ENCODE results near the gene CRKL. TPM values are rescaled to one million over a fixed set of nuclear protein-coding genes. Genes with fewer than 3 reads are reported as not detected.
"Not testable (repeated sequence)": the region's sequence is repeated elsewhere in the genome, so short reads cannot be mapped to it uniquely, and the experiment has no call there.

The CRKL gene
- total RNA-seq, 1 donor from 2014 or later = 42.0 TPM

DNA sequence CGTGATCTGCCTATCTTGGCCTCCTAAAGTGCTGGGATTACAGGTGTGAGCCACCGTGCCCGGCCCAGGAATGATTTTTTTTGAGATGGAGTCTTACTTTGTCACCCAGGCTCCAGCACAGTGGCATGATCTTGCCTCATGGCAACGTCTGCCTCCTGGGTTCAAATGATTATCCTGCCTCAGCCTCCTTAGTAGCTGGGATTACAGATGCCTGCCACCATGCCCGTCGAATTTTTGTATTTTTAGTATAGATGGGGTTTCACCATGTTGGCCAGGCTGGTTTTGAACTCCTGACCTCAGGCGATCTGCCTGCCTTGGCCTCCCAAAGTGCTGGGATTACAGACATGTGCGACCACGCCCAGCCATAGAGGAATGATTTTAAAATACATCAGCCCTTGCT lies 17.8 kb downstream of the CRKL start:
- not testable (repeated sequence) for DNase-seq

DNA sequence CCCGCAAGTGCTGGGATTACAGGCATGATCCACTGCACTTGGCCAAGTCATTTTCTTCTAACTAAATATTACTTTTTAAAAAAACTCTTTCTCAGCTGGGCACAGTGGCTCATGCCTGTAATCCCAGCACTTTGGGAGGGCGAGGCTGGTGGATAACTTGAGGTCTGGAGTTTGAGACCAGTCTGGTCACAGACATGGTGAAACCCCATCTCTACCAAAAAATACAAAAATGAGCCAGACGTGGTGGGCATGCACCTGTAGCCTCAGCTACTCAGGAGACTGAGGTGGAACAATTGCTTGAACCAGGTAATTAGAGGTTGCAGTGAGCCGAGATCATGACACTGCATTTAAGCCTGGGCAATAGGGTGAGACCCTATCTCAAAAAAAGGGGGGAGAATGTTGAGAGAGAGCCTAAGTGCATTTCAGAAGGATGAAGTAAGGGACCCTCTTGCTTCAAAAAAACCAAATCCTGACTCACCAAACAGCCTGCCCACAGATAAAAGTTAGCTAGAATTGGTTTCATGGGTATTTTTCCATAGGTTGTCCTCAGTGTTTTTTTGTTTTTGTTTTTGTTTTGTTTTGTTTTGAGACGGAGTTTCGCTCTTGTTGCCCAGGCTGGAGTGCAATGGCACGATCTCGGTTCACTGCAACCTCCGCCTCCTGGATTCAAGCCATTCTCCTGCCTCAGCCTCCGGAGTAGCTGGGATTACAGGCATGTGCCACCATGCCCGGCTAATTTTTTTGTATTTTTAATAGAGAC lies 18.8 kb downstream of the CRKL start:
- DNase-seq = not testable (repeated sequence)

DNA sequence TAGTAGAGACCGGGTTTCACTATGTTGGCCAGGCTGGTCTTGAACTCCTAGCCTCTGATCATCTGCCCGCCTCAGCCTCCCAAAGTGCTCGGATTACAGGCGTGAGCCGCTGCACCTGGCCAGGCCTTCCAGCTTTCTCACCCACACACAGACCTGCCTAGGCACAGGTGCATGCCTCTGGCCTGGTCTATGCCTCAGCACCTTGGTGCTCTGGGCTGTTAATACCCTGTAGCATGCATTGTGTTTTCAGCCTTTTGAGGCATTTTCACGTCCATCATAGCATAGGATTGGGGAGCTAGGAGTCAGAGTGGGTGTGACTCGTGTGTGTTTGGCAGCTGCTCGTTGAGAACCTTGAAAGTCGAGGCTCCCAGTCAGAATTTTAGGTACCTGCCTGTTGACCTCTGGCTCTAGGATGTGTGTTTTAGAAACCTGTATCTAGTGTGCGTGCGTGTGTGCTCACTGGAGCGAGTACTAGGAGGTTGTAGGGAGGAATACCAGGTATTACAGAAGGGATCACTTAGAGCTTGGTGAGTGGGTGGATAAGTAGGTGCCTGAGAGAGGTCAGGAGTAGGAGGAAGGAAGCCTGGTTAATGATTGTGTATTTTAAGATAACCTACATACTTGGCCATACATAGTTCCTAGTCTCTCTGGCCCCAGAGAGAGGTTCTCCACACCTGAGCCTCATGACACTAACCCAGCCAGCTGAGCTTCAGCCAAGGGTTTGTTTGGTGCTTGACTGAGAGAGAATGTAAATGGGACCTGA lies 20.0 kb downstream of the CRKL start:
- DNase-seq = no peak

DNA sequence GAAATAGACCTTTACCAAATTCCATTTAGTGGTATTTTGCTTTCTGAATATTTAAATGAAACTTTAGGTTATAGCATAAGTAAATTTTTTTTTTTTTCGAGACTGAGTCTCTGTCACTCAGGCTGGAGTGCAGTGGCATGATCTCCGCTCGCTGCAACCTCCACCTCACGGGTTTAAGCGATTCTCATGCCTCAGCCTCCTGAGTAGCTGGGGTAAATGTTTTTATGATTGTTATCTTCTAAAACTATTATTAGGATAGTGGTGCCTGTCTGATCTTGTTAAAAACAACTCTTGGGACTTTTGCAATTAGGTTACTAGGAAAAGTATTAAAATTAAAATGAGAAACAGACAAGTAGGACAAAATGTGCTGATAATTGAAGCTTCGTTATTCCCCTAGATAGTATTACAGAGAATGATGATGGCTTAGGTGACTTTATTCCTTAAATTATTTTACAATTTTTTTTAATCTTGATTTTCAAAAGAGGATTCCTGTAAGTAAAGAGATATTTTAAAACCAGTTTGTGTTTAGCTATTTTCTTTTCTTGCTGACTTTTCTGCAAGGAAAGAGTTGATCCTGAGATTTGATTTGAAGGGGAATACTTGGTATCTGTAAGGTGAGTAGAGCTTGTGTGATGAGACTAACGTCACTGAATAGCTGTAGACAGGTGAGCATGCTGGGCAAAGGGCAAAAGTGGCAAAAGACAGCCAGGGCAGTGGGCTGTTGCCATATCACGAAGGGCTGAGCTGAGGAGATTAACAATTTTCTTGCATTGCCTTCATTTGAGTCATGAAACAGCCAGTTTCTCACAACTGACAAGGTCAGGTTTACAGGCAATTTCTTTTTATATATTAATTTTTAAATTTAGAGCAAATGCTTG lies 20.8 kb downstream of the CRKL start:
- DNase-seq = no peak

DNA sequence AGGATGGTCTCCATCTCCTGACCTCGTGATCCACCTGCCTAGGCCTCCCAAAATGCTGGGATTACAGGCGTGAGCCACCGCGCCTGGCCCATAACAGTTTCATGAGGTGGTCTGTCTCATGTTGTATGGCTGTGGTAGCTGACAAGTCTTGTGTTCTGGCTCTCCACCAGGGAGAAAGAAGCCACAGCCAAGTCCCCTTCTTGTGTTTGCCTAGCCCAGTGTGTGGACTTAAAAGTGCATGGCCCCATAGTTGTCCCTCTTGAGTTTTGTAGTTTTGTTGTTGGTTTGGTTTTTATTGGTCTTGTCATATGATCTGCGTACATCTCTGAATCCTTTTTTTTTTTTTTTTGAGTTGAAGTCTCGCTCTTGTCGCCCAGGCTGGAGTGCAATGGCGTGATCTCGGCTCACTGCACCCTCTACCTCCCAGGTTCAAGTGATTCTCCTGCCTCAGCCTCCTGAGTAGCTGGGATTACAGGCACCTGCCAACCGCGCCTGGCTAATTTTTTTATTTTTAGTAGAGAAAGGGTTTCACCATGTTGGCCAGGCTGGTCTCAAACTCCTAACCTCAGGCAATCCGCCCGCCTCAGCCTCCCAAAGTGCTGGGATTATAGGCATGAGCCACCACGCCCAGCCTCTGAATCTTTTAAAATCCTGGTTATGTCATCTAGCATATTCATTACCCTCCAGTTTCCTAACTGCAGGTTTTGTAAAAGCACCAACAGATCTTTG lies 22.4 kb downstream of the CRKL start:
- not testable (repeated sequence) for DNase-seq

DNA sequence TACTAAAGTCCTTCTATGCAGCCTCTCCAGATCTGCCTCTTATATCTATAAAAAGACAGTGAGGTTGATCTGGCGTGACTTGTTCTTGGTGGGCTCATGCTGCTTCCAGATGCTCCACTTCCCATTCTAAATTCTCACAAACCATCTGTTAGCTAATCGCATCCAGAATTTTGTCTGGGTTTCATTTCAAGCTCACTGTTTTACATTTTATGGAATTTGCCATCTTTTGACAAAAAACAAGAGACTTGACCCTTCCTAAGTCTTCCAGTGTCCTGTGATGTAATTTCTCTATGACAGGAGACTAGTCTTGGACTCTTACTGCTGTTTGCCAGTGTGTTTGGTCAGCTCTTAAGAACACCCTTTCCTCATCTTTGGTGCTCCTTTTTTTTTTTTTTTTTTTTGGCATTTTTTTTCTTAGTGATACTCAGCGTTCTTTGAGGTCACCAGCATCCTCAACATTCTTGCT lies 23.0 kb downstream of the CRKL start:
- DNase-seq = peak; percentile 90

DNA sequence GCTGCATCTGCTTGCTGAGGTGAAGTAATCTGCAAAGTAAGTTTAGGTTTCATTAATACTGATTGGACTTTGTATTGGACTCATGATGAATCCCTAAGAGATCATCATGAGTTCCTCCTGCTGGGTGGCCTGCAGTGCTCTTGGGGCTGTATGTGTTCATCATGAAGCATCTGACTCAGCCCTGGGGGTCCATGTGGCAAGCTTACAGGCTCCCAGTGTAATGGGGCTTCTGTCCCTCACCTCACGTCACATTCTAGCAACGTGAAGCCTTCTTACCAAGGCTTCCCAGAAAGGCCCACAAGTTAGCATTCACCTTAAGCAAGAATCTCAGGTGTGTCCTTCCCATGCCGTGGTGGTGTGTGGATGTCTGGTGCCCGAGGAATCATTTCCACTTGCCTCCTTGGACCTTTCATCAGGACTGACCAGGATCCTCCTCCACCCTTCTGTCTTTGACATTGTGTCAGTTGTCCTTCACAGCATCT lies 23.7 kb downstream of the CRKL start:
- DNase-seq = no peak

DNA sequence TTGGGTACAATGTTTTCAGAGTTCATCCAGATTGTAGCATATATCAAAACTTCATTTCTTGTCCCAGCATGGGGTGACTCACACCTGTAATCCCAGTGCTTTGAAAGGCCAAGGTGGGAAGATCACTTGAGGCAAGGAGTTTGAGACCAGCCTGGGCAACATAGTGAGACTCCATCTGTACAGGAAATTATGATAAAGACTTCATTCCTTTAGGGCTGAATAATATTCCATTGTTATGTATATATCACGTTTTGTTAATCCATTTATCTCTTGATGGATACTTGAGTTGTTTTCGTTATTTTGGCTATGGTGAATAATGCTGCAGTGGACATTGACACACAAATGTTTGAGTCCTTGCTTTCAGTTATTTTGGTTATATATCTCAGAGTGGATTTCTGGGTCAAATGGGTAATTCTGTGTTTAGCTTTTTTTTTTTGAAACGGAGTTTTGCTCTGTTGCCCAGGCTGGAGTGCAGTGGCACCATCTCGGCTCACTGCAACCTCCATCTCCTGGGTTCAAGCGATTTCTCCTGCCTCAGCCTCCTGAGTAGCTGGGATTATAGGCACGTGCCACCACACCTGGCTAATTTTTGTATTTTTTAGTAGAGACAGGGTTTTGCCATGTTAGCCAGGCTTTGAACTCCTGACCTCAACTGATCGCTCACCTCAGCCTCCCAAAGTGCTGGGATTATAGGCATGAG lies 25.1 kb downstream of the CRKL start:
- not testable (repeated sequence) for DNase-seq

DNA sequence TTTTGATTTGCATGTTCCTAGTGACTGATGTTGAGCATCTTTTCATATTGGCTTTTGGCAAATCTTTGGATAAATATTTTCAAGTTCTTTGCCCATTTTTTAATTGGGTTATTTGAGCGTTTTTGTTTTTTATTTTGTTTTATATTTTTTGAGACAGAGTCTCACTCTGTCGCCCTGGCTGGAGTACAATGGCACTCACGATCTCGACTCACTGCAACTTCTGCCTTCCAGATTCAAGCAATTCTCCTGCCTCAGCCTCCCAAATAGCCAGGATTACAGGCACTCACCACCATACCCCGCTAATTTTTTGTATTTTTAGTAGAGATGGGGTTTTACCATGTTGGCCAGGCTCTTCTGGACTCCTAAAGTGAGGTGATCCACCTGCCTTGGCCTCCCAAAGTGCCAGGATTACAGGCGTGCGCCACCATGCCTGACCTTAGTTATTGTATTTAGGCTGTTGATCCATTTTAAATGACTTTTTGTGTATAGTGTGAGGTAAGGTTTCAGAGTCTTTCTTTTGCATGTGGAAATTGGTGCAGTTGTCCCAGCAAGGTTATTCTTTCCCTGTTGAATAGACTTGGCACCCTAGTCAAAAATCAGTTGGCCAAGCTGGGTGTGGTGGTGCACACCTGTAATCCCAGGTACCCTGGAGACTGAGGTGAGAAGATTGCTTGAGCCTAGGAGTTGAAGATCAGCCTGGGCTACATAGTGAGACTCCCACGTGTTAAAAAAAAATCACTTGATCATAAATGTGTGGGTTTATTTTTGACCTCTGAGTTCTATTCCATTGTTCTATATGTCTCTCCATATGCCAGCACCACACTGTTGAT lies 26.1 kb downstream of the CRKL start:
- no peak for DNase-seq

DNA sequence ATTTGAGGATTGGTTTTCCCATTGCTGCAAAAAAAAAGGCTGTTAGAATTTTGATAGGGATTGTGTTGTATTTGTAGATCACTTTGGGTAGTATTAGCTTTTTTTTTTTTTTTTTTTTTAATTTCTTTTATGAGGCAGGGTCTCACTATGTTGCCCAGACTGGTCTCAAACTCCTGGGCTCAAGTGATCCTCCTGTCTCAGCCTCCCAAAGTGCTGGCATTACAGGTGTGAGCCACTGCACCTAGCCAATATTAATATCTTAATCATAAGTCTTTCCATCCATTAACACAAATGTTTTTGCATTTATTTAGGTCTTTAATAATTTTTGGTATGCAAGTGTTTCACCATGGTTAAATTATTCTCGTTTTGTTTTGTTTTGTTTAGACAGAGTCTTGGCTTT lies 26.8 kb downstream of the CRKL start:
- DNase-seq = no peak

DNA sequence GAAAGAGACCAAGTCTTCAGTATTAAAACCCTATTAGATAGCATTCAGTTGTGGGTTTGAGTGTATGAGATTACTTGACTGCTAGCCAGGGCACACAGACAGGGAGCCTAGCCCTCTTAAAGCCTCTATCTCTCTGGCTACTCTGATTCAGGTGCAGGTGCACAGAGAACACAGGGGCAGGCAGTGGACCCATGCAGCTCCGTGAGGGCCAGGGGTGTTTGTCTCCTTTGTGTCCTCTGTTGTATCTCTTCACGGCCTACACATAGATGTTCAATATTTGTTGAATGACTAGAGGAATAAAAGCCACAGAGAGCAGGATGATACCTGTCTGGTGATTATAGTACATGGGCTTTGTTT lies 28.3 kb downstream of the CRKL start:
- no peak for DNase-seq

DNA sequence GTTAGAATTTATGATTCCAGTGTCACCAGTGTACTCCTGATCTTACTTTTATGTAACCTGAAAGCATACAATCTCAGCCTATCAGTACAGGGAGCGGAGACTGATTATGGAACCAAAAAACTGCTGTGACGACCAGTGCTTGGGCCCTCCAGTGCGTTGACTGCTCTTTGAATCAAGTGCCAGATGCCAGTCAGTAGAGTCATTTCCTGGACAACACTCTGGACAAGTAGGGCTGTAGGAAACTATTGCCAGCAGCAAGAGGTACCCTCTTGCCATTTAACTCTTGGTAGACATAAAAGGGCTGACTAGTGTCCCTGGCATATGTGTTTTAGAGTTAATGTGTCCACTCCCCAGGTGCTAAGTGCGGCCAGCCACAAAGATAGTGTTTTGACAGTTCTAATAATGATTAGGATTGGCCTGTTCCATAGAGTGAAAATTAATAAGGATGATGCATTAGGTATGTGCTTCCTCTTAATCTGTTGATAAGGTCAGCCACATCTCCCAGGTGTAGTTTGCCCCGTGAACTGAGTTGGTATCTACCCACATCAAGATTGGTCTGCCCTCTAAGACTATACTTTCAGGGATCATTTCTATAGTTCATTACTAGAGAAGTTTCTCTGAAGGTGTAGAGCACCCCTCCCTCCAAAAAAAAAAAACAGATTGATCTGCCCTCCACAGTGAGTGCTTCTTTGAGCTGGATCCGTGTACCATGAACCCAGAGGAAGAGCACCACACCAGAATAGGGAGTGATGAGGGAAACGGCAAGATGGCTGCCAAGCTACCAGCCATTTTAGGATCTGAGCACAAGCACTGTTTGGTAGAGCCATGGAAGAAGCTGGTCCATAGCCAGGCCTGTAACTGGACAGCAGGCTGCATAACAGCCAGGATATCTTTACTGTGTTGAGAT lies 29.1 kb downstream of the CRKL start:
- no peak for DNase-seq

DNA sequence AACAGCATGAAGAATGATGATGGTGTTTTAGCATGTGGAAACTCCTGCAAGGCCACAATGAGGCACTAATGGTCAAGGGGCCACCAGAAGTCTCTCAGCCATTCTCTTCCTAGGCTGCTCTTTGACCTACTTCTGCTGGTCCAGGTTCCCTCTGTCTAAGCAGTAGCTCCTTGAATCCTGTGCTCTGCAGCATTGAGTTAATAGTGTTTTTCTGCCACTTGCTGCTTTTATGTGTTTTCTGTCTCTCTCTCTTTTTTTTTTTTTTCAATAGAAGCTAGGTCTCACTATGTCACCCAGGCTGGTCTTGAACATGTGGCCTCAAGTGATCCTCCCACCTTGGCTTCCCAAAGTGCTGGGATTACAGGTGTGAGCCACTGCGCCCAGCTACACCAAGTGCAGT lies 29.8 kb downstream of the CRKL start:
- no peak for DNase-seq

DNA sequence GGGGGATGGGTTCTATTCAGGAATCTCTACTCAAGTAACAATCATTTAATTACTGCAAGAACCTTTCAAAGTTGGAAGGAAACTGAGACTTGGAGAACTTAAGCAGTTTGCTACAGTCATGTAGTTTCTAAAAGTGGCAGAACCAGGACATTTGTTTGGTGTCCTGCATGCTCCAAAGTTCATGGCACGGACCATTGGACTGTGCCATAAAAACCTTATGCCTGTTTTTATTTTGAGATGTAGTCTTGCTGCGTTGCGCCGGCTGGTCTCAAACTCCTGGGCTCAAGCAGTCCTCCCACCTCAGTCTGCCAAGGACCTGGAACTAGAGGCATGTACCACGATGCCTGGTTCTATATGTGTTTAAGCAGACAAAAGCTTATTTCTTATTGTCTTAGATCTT lies 31.2 kb downstream of the CRKL start:
- DNase-seq = no peak

DNA sequence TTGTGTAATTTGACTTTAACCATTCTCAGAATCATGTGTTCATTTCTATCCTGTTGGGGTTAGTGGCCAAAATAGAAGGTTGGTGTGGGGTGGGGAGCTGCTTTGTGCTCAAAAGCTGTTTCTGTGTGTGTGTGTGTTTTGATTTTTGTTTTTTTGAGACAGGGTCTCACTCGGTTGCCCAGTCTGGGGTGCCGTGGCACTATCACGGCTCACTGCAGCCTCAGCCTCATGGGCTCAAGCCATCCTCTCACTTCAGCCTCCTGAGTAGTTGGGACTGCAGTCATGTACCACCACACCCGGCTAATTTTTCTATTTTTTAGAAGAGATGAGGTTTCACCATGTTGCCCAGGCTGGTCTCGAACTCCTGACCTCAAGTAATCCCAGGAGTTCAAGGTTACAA lies 31.8 kb downstream of the CRKL start:
- no peak for DNase-seq

DNA sequence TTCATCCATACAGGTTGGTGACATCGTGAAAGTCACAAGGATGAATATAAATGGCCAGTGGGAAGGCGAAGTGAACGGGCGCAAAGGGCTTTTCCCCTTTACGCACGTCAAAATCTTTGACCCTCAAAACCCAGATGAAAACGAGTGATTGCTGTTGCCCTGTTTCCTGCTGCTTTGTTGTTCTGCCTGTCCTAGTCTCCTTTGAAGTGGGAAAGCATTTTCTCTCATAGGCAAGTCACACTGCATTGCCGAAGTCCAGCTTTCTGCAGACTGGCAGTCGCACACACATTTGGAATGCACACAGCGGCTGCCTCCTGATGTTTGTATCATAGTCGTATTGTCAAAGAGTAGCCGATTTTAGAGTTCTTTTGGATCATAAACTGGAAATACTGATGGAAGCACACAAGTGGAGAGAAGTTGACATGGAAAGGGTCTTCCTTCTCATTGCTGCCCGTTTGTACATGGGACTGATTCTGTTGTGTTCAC lies 32.5 kb downstream of the CRKL start:
- DNase-seq = no peak

DNA sequence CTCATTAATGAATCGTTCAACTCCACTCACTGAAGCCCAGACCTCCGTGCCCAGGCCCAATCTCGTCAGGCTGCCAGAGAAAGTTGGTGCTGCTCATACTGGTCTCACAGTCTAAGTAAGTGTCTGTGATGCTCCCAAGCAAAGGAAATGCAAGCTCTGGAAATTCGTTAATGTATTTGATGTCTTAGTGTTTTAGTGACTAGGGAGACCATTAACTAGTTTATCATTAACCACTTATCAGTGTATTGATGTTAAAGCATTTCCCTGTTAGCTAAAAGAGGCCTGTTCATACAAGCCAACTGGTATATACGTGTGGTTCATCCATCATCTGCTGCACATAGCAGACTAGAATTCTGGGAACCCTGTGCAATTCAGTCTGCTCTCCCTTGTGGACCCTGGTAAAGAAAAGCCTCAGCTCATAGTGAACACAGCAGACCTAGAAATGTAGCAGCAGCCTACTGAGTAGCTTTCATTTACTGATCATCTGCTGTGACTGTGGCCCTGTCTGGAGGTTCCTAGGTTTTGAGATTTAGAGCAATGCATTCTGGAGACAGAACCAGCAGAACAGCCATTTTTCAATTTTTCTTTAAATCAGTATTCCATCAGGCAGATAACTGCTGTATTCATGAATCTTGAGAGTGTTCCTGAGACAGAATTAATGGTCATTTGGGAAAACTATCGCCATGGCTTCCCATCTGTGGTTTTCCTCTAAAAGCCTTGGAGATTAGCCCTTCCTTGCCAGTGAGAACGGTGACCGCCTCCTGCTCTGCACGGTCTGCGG lies 34.1 kb downstream of the CRKL start:
- no peak for DNase-seq

DNA sequence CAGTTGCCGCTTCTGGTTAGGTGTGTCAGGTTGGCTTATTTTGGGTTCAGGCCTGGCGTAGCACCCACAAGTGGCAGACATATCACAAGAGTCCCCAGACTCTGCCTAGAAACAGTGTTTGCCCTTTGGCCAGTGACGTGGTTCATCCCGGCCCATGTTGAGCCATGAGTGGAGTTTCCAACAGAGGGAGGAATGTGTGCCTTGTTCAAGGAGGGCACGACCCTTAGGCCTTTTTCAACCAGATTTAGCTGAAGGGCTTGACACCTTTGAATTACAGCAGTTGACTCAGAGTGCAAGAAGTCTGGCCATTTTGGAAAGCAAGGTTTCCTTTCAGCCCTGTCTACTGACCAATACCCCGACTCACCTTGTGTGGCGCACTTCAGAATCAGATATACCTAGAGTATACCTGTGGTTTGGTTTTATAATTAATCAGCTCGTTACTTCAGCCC lies 34.7 kb downstream of the CRKL start:
- DNase-seq = no peak

Data from skin of body (tissue), 2 donors.